Hematopoietic multipotent progenitor cell treated with erythropoietin and hydrocortisone succinate and interleukin-3 and kit ligand, for 4 days (in vitro differentiated cells): Measurements from ENCODE around the gene VWA3B.

Experiments
- DNase-seq: peaks from one replicate; pipeline ENCODE4 v3.0.0-alpha.2; 2015

Gene VWA3B

DNA sequence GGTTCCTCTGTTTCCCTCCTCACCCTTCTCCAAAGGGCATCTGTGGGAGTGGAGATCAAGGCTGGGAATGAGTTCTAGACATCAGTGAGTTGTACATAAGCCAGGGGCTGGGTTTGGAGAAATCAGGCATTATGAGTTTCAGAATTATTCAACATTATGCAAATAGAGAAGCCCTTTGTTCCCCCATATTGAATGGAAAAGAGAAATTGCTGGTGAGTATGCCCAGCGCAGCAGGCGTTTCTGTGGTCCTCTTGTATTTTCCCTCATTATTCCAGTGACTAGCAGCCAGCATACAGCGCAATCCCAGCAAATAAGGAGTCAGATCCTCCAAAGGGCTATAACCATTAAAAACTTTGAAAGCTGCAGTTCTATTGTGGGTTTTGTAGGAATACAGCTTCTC is 94.4 kb downstream of the VWA3B start:
- no peak for DNase-seq

DNA sequence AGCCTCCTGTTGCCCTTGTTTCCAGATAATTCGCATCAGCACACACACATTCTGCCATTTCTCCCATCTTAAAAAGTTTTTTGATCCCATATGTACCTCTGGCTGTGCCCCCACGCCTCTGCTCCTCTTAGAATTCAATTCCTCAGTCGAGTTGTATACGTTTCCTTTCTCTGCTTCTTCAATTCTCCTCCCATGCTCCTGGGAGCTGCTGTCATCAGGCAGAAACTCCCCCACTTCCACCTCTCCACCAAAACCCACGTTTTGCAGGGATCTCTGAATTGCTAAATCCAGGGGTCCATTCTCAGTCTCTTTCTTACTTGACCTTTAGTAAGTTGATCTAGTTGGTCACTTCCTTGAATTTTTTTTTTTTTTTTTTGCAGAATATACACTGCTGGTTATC is 98.8 kb downstream of the VWA3B start:
- DNase-seq: no peak

GRCh38 chr2:98187194-98187593 is 100.2 kb downstream of the VWA3B start:
- no peak for DNase-seq

DNA sequence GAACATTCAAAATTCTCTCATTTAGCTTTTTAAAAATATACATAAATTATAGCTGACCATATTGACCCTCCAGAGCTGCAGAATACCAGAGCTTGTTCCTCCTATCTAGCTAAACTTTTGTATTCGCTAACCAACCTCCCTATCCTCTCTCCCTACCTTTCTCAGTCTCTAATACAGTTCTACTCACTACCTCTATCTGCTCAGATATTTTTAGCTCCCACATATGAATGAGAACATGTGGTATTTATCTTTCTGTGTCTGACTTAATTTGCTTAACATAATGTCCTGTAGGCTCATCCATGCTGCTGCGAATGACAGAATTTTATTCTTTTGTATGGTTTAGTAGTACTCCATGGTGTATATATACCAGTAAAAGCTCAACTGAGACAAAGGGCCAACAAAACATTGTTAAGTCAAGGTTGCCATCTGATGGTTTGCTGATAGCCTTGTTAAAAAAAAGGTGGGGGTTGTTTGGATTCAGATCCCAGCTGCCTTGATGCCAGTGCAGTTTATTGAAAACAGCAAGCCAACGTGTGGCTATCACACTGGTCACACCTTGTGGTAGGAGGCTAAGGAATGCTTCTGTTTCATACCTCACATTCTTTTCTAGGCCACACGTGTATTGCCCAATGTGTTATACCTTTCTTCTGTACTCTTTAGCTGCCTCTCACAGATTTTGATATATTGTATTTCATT is 101.5 kb downstream of the VWA3B start:
- DNase-seq: peak; percentile 29

DNA sequence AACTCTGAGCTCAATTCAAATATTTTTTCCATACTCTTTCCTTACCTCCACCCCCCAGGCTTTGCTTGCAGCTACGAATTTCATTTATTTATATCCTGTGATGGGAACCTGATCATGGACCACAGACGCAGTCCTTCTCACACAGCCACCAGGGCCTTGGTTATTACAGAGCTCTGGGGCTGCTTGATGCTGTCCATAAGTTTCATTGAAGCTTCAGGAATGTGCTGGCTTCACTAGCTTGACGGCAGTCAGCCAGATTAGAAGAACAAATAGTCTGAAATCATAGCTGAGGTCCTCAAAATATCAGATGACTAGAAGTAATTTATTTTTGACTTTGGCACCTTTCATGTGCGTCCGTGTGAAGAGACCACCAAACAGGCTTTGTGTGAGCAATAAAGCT is 104.9 kb downstream of the VWA3B start:
- DNase-seq: no peak

DNA sequence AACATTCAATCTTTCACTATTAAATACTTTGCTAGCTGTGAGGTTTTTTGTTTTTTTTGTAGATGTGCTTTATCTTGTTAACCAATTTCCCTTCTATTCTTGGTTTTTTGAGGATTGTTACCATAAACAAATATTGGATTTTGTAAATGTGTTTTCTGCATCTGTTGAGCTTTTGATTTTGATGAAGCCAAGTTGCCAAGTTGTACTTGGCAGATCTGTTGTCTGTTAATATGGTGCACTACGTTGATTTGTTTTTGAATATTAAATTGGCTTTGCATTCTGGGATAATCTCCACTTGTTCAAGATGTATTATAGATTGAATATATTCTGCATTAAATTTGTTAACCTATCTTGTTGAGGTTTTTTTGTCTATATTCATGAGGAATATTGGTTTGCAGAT is 114.6 kb downstream of the VWA3B start:
- DNase-seq: no peak

- DNase-seq: peak; percentile 1
These were observed 118.9 kb downstream of the VWA3B start for GRCh38 chr2:98205889-98206288.

DNA sequence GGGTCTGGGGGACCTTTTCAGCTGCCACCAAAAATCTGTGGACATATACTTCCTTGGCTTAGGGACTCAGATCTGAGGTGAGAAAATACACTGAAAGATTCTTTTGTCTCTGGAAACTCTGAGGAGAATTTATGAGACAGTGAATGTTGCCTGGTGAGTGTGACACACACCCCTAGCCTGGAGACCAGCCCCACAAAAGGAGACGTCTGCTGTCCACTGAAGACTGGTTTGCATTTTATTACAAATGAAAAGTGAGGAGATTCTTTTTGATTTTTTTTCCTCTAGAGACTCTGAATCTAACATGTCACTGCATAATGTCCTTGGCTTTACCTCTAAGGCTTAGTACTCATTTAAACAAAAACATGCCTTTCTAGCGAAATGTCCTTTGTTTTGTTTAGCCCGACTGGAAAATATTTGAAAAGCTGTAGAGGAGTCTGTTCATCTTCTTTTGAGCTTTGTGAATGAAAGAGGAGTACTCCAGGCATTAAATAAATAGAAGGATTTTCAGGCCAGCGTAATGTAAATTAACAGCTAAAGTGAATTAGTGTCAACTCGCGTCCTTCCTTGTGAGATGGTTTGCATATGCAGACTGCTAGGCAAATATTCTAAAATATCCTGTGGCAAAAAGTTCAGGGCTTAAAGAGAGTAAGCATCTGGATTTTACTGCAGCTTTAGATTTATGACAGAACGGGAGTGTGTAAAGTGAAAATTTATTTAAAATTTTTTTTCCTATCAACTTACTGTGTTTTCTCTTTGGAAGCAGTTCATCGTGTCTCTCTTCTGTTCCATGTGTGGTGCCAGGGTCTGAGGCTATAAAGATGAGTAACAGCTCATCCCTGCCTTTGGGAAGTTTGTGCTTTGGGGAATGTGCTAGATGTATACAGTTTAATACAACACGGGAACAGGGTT is 125.4 kb downstream of the VWA3B start:
- no peak for DNase-seq

- no peak for DNase-seq
These were observed 129.6 kb downstream of the VWA3B start for GRCh38 chr2:98216616-98217015.

- DNase-seq: no peak
These were observed 132.2 kb downstream of the VWA3B start for GRCh38 chr2:98219152-98219551.

- no peak for DNase-seq
These were observed 147.0 kb downstream of the VWA3B start for GRCh38 chr2:98233941-98234340.

DNA sequence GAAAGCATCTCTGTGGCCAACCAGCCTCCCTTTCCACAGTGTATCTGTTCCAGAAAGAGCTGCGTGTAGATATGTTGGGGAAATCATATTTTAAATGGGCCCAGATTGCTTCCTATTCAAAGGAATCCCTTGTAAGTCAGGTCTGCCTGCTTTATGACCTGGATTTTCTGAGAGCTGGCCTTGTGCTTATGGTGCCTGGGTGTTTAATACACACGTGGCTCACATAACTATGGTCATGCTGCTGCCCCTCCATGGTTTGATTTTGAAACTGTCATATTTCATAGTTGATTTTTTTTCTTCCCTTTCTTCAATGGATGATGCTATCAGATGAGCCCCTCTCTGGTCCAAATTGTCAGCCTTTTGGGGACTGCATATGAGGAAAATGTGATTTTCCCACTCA is 147.8 kb downstream of the VWA3B start:
- peak; percentile 13 for DNase-seq

DNA sequence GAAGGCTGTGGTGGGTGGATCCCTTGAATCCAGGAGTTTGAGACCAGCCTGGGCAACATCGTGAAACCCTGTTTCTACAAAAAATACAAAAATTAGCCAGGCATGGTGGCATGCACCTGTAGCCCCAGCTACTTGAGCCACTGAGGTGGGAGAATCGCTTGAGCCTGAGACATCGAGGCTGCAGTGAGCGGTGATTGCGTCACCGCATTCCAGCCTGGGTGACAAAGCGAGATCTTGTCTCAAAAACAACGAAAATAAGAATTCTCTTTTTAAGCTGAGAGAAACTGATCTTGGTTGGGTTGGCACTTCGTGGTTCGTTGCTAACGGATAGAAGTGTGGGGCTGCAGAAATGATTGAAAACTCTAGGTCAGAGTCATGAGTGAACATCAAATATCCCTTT is 150.0 kb downstream of the VWA3B start:
- no peak for DNase-seq

- DNase-seq: no peak
These were observed 153.9 kb downstream of the VWA3B start for GRCh38 chr2:98240786-98241398.

GRCh38 chr2:98241592-98241991 is 154.6 kb downstream of the VWA3B start:
- DNase-seq: no peak

- DNase-seq: no peak
These were observed 155.0 kb downstream of the VWA3B start for GRCh38 chr2:98242003-98242402.

DNA sequence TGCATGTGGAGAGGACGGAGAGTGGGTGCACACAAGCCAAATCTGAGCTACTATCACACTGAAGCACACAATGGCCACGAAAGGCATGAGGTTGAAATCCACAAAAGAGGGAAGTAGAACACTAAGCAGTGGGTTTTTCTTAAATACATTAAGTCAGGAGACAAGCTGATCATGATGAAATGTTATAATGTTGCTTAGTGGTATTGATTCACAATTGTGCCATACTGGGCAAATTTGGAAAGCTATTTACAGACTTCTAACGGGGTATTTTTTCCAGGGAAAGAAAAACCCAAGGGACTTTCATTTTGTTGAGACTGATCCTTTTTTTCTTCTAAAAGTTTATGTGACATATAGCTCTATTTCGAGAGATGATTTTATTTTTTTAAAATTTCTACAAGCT is 158.5 kb downstream of the VWA3B start:
- peak; percentile 11 for DNase-seq

DNA sequence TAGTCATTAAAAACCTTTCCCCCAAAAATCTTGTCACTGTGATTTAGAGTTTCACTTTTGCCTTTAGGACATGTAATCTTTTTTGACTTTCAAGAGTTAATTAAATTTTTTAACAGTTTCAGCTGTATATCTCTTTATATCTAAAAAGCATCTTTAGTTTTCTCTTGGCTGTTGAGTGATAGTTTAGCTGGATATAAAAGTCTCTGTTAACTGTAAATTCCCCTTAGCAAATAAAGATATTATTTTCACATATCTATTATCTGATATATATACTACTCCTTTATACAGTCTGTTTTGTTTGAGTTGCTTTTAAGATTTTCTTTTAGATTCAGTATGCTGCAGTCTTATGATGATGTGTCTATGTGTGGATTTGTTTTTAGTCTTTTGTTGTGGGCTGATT is 160.4 kb downstream of the VWA3B start:
- no peak for DNase-seq

GRCh38 chr2:98252038-98252773 is 165.2 kb downstream of the VWA3B start:
- DNase-seq: peak; percentile 53

- DNase-seq: no peak
These were observed 166.6 kb downstream of the VWA3B start for GRCh38 chr2:98253461-98254070.

GRCh38 chr2:98254504-98255059 is 167.6 kb downstream of the VWA3B start:
- DNase-seq: no peak

GRCh38 chr2:98258906-98259305 is 171.9 kb downstream of the VWA3B start:
- no peak for DNase-seq
